GM13976 (cell line): ENCODE results near the gene FNIP2.

Experiments
- DNase-seq: peaks from one replicate; pipeline ENCODE4 v3.0.0; 2012; ENCODE audit warnings: low spot score
- in situ Hi-C: fragments of 300-500 bp; cut with MboI; formaldehyde crosslinking; loops from one replicate; pipeline ENCODE4 v1.12.0; 2022; ENCODE audit warnings: low sequenced_read_pairs, mixed read lengths, inconsistent platforms; ENCODE audit not compliant: unreplicated experiment
- TF ChIP-seq, protein P1 (sequence below): IDR thresholded peaks from 2 replicates; pipeline ENCODE4 v1.5.1; 2012; ENCODE audit warnings: borderline replicate concordance, mild to moderate bottlenecking; ENCODE audit not compliant: insufficient read depth; ENCODE audit errors: extremely low read depth, missing control alignments, control extremely low read depth

The FNIP2 gene

DNA sequence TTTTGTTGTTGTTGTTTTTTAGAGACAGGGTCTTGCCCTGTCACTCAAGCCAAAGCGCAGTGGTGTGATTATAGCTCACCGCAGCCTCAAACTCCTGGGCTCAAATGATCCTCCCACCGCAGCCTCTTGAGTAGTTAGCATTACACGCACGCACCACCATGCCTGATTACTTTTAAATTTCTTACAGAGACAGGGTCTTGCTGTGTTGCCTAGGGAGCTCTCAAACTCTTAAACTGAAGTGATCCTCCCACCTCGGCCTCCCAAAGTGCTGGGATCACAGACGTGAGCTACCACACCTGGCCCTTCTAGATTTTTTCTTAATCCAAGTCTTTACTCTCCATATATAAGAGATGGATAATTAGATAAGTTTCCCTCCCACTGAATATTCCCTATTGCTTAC lies 29.2 kb downstream of the FNIP2 start:
- DNase-seq = no peak
- TF ChIP-seq, protein P1, sequence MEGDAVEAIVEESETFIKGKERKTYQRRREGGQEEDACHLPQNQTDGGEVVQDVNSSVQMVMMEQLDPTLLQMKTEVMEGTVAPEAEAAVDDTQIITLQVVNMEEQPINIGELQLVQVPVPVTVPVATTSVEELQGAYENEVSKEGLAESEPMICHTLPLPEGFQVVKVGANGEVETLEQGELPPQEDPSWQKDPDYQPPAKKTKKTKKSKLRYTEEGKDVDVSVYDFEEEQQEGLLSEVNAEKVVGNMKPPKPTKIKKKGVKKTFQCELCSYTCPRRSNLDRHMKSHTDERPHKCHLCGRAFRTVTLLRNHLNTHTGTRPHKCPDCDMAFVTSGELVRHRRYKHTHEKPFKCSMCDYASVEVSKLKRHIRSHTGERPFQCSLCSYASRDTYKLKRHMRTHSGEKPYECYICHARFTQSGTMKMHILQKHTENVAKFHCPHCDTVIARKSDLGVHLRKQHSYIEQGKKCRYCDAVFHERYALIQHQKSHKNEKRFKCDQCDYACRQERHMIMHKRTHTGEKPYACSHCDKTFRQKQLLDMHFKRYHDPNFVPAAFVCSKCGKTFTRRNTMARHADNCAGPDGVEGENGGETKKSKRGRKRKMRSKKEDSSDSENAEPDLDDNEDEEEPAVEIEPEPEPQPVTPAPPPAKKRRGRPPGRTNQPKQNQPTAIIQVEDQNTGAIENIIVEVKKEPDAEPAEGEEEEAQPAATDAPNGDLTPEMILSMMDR = no peak

DNA sequence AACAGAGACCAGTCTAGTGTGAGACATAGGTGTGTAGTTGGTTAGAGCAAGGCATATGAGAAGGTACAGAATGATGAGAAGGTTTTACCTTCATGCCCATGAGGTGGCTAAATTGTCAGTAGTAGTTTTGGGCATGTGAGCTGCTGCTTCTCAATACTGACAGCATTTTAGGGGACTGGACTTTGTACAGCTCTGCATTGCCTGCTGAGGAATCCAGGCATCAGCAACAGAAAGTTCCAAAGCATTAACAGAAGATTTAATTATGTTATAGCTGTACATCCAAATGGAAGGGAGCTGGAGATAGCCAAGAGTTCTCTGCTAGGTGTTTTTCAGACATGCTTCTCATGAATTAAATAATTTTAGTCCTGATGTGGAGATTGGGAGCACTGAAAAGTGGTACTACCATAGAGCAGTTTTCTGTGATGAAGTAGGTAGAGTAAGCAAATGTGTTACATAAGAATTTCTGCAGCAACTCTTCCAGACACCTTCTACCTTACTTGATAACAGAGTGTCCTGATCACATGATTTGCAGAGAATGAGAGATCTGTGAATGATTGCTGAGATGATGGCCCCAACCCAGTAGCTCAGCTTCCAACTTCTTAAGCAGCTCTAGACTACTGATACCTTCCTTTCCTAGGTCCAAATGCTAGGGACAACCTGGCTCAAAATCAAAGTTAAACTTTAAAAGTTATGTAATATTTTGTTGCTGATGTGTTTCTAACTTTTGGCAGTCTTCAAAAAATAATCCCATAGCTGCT lies 30.4 kb downstream of the FNIP2 start:
- TF ChIP-seq, protein P1 = no peak
- no peak for DNase-seq
- in situ Hi-C loops = no loop called here

More for the DNA sequence above, 29.2 kb downstream of the FNIP2 start:
- in situ Hi-C loops = no loop called here

DNA sequence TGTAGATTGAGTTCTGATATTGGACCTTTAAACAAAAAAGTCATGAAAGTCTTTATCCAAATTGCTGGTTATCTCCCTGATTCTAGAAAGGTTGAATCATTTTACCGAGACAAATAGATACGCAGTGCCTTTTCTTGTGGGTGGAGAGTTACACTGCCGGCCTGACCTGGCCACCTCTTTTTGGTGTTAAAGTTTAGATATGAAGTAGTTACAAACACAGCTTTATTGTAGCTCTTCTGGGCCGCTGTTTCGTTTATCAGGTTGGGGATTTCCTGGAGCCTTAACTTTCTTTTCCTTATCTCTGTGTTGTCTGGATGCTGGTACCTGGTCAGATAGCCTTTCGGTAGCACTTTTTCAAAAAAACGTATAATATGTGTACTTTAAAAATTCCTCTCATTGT lies 31.0 kb downstream of the FNIP2 start:
- TF ChIP-seq, protein P1 = no peak
- in situ Hi-C loops = no loop called here

DNA sequence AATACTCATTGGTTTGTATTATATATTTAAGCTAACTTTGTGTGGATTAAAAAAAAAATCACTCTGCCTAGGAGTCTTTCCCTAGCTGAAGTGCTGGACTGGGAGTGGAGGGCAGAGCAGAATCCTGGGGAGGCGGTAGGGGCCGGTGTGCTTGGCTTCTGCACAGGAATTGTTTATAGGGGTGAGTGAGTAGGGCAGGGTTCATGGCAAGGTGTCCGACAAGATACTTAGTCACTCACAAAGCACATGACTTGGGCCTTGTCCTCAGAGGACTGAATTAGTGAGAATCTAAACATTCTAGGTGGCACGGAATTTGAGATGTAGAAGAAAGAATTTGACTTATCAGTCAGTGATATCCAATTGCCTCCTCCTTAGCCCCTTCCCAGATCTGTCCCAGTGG lies 32.2 kb downstream of the FNIP2 start:
- DNase-seq = no peak
- TF ChIP-seq, protein P1 = no peak
- in situ Hi-C loops = no loop called here

More for the DNA sequence above, 31.0 kb downstream of the FNIP2 start:
- no peak for DNase-seq

DNA sequence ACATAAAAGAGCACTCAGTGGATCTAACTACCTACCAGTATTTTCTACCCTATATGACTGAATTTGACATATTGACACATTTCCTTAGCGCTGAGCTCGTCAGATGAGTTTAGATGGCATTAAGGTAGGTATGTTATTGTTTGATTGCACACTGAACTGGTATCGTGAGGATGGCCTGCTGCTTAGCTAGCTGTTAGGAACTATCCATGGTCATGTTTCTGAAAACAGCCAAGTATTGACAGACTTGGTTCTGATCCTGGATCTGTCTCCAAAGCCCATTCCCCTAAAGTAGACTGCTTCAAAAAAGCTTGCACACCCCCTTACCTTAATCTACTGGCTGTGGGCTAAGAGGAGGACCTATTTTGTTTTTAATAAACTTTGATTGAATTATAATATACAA lies 32.9 kb downstream of the FNIP2 start:
- DNase-seq = no peak
- in situ Hi-C loops = no loop called here
- TF ChIP-seq, protein P1 = no peak

DNA sequence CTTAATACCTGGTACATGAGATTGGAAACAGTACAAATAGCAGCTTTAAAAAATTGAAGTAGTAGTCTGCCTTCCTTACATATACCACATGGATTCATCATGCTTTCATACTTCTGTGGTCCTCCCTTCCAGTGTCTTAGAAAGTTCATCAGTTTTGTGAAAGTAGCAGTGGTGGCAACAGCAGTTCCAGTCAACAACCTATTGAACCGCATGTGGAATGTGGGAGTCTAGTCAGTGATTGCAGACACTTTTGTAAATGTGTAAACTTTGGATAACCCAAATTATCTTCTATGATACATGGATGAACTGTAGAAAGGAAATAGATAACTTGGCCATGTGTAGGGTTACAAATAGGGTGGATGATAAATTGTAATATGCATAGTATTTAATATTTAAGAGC lies 34.1 kb downstream of the FNIP2 start:
- no peak for DNase-seq
- TF ChIP-seq, protein P1 = no peak
- in situ Hi-C loops = no loop called here
